ENCODE results near the gene KLRB1.

The KLRB1 gene

GRCh38 chr12:9636851-9637206, 29.1 kb upstream of the KLRB1 start:
- H3K79me1 ChIP-seq (ENCODE audit: low read length), result peaks cover 3% of the 10 kb centered on the region
- DNase-seq, result no peak
- no peaks in the 10 kb centered on the region for H3K27me3 ChIP-seq (ENCODE audit: insufficient read depth, low read length)
- H2BK120ac ChIP-seq (ENCODE audit: insufficient read depth, low read length, poor library complexity), result no peak overlapping the region
- WGBS (ENCODE audit: extremely low coverage, insufficient coverage, insufficient read length), result no CpG with 5 or more reads among the region's 5 CpGs
- no peak overlapping the region for H2BK5ac ChIP-seq (ENCODE audit: low read depth, low read length, poor library complexity)
- H3K14ac ChIP-seq (ENCODE audit: low read length), result no peak overlapping the region
- no peaks in the 10 kb centered on the region for H3K79me2 ChIP-seq (ENCODE audit: control insufficient read depth, insufficient read depth, low read length, poor library complexity)
- no peak overlapping the region for H4K12ac ChIP-seq (ENCODE audit: low read depth, low read length)
- no peak overlapping the region for H2BK12ac ChIP-seq (ENCODE audit: low read length)
- no peak overlapping the region for H2AK5ac ChIP-seq (ENCODE audit: low read length)
- H3K27ac ChIP-seq (ENCODE audit: low read depth, low read length), result no peak overlapping the region
- H4K8ac ChIP-seq (ENCODE audit: low read depth, low read length), result no peak overlapping the region
- no peaks in the 10 kb centered on the region for H3K9me3 ChIP-seq (ENCODE audit: insufficient read depth, low read depth, low read length)
- H3K4ac ChIP-seq (ENCODE audit: low read depth, low read length), result no peak overlapping the region
- H3K36me3 ChIP-seq (ENCODE audit: control insufficient read depth in 1 of 2, insufficient read depth in 2 of 2, low read length in 2 of 2), result no peaks in the 10 kb centered on the region
- no peak overlapping the region for H2AFZ ChIP-seq (ENCODE audit: insufficient read depth, low read length, poor library complexity)
- H3K18ac ChIP-seq (ENCODE audit: low read length), result no peak overlapping the region
- no peak overlapping the region for H4K91ac ChIP-seq (ENCODE audit: low read depth, low read length)
- no peak overlapping the region for H3K9ac ChIP-seq (ENCODE audit: low read length)
- H3K23ac ChIP-seq (ENCODE audit: low read length), result no peak overlapping the region
- H3K4me2 ChIP-seq (ENCODE audit: low read length), result no peak overlapping the region
- H3K4me3 ChIP-seq (ENCODE audit: low read depth, low read length), result peak overlapping the region; percentile 53
- no peaks in the 10 kb centered on the region for H3K4me1 ChIP-seq (ENCODE audit: control insufficient read depth in 1 of 2, insufficient read depth in 2 of 2, low read length in 2 of 2)

GRCh38 chr12:9636150-9636850, 28.6 kb upstream of the KLRB1 start:
- Histone ChIP-seq H3K27ac (ENCODE audit: low read depth, low read length) (no peak overlapping the region), H3K9ac (ENCODE audit: low read length) (no peak overlapping the region), H2BK12ac (ENCODE audit: low read length) (no peak overlapping the region), H3K9me3 (ENCODE audit: insufficient read depth, low read depth, low read length) (no peaks in the 10 kb centered on the region), H2AFZ (ENCODE audit: insufficient read depth, low read length, poor library complexity) (no peak overlapping the region), H2AK5ac (ENCODE audit: low read length) (no peak overlapping the region), H3K4ac (ENCODE audit: low read depth, low read length) (no peak overlapping the region), H2BK120ac (ENCODE audit: insufficient read depth, low read length, poor library complexity) (no peak overlapping the region), H3K18ac (ENCODE audit: low read length) (no peak overlapping the region), H3K23ac (ENCODE audit: low read length) (no peak overlapping the region), H4K91ac (ENCODE audit: low read depth, low read length) (no peak overlapping the region), H3K14ac (ENCODE audit: low read length) (no peak overlapping the region), H4K12ac (ENCODE audit: low read depth, low read length) (no peak overlapping the region), H3K79me1 (ENCODE audit: low read length) (peaks cover 3% of the 10 kb centered on the region), H3K4me1 (ENCODE audit: control insufficient read depth in 1 of 2, insufficient read depth in 2 of 2, low read length in 2 of 2) (no peaks in the 10 kb centered on the region), H3K36me3 (ENCODE audit: control insufficient read depth in 1 of 2, insufficient read depth in 2 of 2, low read length in 2 of 2) (no peaks in the 10 kb centered on the region), H3K4me3 (ENCODE audit: low read depth, low read length) (peak overlapping the region; percentile 53), H4K8ac (ENCODE audit: low read depth, low read length) (no peak overlapping the region), H2BK5ac (ENCODE audit: low read depth, low read length, poor library complexity) (no peak overlapping the region), H3K4me2 (ENCODE audit: low read length) (no peak overlapping the region), H3K27me3 (ENCODE audit: insufficient read depth, low read length) (no peaks in the 10 kb centered on the region), H3K79me2 (ENCODE audit: control insufficient read depth, insufficient read depth, low read length, poor library complexity) (no peaks in the 10 kb centered on the region)
- no CpG with 5 or more reads among the region's 4 CpGs for WGBS (ENCODE audit: extremely low coverage, insufficient coverage, insufficient read length)
- DNase-seq, result no peak

DNA sequence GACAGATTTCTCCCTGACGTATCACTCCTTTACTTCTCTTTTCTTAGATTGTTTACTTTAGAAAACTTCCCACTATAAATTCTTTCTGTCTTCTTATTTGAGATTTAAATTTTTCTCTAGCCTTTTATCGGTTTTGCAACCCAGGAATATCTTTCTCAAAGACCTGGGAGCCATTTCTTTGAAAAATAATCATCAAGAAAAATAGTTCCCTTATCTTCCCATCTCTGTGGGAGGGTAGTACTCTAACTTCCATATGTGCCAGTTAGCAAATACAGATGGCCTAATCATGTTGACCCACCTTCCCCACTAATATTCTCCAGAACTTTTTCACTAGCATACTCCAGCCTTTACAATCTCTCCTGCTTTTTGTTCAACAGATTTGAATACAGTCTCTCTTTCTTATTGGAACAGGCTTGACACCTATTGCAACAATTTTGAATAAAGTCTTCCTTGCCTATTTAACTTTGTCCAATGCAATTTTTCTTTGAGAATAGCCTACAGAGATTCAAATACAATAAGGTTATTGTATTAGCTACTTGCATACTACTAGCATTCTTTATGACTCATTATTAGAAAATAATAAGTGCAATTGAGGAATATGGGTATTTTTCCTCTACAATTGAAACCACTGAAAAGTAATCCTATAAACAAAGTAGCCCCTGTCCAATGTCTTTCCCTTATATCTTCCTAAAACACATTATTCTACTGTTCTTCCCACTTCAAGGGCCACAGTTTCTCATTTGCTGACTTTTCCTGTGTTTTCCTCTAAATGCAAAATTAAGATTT, 27.4 kb upstream of the KLRB1 start:
- Histone ChIP-seq H3K27ac (ENCODE audit: low read depth, low read length) (no peak overlapping the region), H3K79me1 (ENCODE audit: low read length) (peaks cover 3% of the 10 kb centered on the region), H3K9me3 (ENCODE audit: insufficient read depth, low read depth, low read length) (no peaks in the 10 kb centered on the region), H4K12ac (ENCODE audit: low read depth, low read length) (no peak overlapping the region), H3K4me1 (ENCODE audit: control insufficient read depth in 1 of 2, insufficient read depth in 2 of 2, low read length in 2 of 2) (no peaks in the 10 kb centered on the region), H3K4me3 (ENCODE audit: low read depth, low read length) (no peak overlapping the region), H4K91ac (ENCODE audit: low read depth, low read length) (no peak overlapping the region), H4K8ac (ENCODE audit: low read depth, low read length) (no peak overlapping the region), H3K4ac (ENCODE audit: low read depth, low read length) (no peak overlapping the region), H3K18ac (ENCODE audit: low read length) (no peak overlapping the region), H2AK5ac (ENCODE audit: low read length) (no peak overlapping the region), H3K4me2 (ENCODE audit: low read length) (no peak overlapping the region), H3K14ac (ENCODE audit: low read length) (no peak overlapping the region), H3K79me2 (ENCODE audit: control insufficient read depth, insufficient read depth, low read length, poor library complexity) (no peaks in the 10 kb centered on the region), H3K23ac (ENCODE audit: low read length) (no peak overlapping the region), H2BK120ac (ENCODE audit: insufficient read depth, low read length, poor library complexity) (no peak overlapping the region), H3K36me3 (ENCODE audit: control insufficient read depth in 1 of 2, insufficient read depth in 2 of 2, low read length in 2 of 2) (no peaks in the 10 kb centered on the region), H3K9ac (ENCODE audit: low read length) (no peak overlapping the region), H2BK5ac (ENCODE audit: low read depth, low read length, poor library complexity) (no peak overlapping the region), H3K27me3 (ENCODE audit: insufficient read depth, low read length) (no peaks in the 10 kb centered on the region), H2BK12ac (ENCODE audit: low read length) (no peak overlapping the region), H2AFZ (ENCODE audit: insufficient read depth, low read length, poor library complexity) (no peak overlapping the region)
- WGBS (ENCODE audit: extremely low coverage, insufficient coverage, insufficient read length), result no CpG with 5 or more reads among the region's 2 CpGs
- DNase-seq, result no peak

DNA sequence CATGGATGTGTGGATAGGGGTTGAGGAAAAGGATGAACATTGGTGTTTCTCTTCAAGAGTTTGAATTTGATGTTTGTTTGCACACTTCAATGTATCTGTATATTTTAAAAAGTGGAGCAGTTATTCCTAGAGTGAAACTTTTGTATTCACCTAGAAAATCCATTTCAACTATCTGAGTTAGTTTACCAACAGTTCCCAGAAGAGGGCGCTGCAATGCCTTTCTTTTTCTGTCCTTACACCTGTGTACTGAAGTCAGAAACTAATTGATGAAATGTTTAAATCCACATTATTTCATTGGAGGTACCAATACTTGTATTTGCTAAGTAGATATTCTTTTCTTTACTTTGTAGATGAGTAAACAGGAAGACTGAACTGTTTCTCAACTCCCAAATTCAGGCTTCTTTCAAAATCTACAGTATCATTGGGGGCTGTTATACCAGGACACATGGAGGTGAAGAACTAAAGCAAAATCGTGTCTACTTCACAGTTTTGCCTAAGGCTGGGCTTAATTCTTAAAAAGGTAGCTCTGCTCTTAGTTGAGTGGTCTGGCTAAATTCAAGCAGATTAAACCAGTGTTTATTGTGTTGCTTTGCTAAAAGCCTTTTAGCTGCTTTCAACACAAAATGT, 26.6 kb upstream of the KLRB1 start:
- Histone ChIP-seq H3K79me2 (ENCODE audit: control insufficient read depth, insufficient read depth, low read length, poor library complexity) (no peaks in the 10 kb centered on the region), H2AFZ (ENCODE audit: insufficient read depth, low read length, poor library complexity) (no peak overlapping the region), H3K27me3 (ENCODE audit: insufficient read depth, low read length) (no peaks in the 10 kb centered on the region), H3K23ac (ENCODE audit: low read length) (no peak overlapping the region), H2BK5ac (ENCODE audit: low read depth, low read length, poor library complexity) (no peak overlapping the region), H3K4ac (ENCODE audit: low read depth, low read length) (no peak overlapping the region), H4K12ac (ENCODE audit: low read depth, low read length) (no peak overlapping the region), H3K18ac (ENCODE audit: low read length) (no peak overlapping the region), H3K4me2 (ENCODE audit: low read length) (no peak overlapping the region), H3K79me1 (ENCODE audit: low read length) (peaks cover 3% of the 10 kb centered on the region), H2AK5ac (ENCODE audit: low read length) (no peak overlapping the region), H4K8ac (ENCODE audit: low read depth, low read length) (no peak overlapping the region), H3K27ac (ENCODE audit: low read depth, low read length) (no peak overlapping the region), H3K4me1 (ENCODE audit: control insufficient read depth in 1 of 2, insufficient read depth in 2 of 2, low read length in 2 of 2) (no peaks in the 10 kb centered on the region), H3K14ac (ENCODE audit: low read length) (no peak overlapping the region), H3K36me3 (ENCODE audit: control insufficient read depth in 1 of 2, insufficient read depth in 2 of 2, low read length in 2 of 2) (no peaks in the 10 kb centered on the region), H3K9me3 (ENCODE audit: insufficient read depth, low read depth, low read length) (no peaks in the 10 kb centered on the region), H4K91ac (ENCODE audit: low read depth, low read length) (no peak overlapping the region), H2BK12ac (ENCODE audit: low read length) (no peak overlapping the region), H3K9ac (ENCODE audit: low read length) (no peak overlapping the region), H2BK120ac (ENCODE audit: insufficient read depth, low read length, poor library complexity) (no peak overlapping the region), H3K4me3 (ENCODE audit: low read depth, low read length) (no peak overlapping the region)
- WGBS (ENCODE audit: extremely low coverage, insufficient coverage, insufficient read length), result no CpG with 5 or more reads among the region's 2 CpGs
- DNase-seq, result peak; percentile 45 to 86

All from trophoblast cell (in vitro differentiated cells and primary cell).